ENCODE results near the gene HOXA10.

The HOXA10 gene

DNA sequence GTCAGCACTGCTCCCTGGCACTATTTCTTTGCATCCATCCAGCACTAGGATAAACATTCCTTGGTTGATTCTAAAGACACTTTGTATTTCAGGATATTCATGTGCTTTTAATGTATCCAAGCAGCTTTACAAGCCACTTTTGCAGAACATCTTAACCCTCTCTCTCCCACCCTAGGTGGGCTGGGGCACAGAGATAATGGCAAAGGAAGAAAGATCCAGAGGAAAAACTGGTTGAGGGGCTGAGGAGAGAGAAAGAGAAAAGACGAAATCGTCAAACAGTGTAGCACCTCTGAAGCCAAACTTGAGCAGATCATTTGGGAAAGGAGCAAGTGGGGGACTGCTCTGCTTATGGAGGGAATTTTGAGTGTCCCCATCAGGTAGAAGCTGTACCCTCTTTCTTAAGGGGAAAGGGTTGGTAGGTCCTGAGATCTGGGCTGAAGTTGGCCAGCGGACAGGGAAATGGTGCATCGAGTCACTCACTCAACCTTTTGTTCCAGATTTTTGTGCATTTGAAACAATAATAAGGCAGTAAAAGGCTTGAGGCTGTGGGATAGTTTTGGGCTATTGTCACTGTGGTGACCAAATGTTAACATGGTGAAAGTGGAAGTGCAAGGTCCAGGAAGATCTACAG, 30.0 kb upstream of the HOXA10 start:
- no peak for DNase-seq (ENCODE audit: low spot score)

DNA sequence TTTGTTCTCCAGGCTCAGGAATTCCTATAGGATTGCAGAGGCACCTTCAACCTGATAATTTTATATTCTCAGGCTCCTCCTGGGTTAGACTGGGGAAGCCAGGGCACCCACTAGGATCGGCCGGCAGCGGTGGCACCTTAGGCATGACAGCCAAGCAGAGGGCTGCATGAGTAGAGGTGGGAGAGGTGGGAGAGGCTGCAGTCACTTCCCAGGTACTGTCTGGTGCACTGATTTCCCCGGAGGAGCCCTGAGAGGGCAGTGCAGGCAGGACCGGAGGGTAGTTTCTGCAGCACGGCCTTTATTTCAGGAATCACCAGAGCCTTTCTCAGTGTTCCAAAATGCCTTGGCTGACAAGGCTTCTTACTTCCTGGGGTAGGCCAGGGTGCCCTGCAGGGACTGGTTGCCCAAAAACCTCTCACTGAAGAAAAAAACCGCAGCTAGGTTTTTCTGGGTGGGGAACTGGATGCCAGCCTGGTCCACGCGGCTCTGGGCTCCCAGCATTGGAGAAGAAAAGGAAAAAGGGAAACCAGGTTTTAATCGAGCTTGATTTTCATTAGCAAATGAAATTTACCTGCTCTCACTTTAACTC, 29.3 kb upstream of the HOXA10 start:
- no peak for DNase-seq (ENCODE audit: low spot score)

DNA sequence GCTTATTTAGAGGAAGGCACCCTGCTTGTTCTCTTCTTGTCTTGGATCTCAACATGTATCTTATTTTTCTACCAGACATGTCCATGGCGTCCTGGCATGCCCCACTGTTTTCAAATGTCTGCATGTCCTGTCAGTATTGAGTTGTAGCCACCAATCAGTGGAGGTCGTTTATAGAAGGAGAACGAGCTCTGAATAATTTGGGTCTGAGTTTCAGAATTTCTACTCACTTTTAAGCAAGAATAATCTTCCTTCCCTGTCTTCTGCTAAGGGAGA, 28.7 kb upstream of the HOXA10 start:
- no peak for DNase-seq (ENCODE audit: low spot score)

DNA sequence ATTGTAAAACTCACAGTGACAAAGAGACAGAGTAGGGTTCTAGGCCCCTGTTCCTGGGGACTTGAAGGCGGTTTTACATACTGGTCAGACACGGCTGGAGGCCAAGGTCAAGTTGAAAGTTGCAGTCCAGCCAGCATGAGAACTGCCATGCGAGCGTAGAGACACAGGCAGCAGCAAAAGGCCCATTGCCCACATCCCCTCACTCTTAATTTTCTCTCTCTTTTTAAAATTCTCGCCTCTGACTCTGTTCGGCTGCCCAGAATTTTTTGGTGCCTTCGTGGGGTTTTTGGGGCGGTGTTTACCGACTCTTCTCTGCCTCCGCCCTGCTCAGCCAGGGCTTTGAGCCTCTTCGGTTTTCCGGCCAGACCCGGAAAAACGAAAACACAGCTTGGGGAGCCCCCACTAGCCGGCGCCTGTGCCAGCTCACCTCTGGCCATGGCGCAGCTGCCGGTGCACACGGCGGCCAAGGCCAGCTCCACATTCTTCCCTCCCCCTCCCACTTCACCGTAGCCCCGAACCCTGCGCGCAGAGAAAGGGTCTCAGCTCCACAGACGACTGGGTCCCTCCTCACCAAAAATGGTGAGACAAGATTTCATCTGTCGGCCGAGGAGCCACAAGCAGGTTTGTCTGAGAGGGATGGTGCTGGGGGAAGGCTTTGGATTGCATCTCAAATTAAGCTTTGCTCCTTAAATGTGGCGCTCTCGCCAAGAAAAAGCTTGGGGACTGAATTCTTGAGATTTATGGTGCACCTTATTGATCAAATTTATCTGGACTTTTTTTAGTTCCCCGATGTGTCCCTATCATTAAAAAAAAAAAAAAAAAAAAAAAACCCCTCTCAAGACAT, 28.1 kb upstream of the HOXA10 start:
- no peak for DNase-seq (ENCODE audit: low spot score)

DNA sequence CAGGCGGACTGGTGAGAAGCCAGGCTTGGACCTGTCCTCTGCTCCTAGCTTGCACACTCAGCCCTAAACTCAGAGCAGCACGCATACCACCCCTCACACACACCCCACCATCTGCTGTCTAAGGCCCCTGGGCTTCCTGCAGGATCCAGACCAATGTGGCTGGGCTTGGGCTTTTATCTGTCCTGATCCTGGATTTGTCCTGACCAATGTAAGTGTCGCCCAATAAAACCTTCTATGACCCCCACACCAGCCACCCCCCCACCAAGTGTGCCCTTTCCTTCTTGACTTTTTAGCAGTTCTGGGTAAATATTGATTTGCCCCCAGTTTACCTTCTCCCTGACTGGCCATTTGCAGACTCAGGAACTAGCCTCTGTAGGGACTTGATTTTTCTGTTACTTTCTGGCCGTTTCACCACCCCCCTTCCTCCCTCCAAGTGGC, 27.5 kb upstream of the HOXA10 start:
- DNase-seq (ENCODE audit: low spot score): no peak

DNA sequence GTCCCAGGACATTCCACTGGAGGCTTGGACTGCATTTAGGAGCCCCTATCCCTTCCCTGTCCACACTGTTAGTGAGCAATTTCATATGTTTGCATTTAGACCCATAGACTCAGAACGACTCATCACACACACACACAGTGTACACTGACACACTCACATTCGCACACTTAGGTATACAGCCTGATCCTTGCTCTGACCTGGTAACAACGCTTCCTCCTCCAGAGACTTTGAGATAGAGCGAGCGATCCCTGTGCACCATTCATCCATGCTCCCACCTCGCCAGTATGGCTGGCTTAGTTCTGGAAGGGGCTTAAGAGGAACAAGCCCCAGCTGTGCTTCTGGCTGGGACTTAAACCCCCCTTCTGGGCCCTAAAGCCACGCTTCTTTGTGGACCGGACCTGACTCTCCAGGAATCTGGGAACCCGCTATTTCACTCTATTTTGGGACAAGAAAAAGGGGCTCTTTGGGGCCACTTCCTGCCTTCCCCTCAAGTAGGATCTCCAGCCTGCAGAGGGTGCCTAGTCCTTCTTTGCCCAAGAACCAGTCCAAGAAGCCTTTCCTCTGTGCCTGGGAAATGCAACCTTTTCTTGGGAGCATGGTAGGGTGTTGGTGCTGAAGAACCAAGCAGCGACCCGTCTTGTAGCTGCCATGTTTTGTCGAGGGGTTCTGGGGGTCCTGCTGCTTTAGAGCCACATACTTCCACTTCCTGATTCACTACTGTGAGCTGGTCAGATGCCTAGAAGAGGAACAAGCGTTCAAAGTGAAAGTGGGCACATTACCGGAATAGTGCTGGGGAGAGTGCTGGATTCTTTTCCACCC, 26.9 kb upstream of the HOXA10 start:
- DNase-seq (ENCODE audit: low spot score): peak; percentile 54

DNA sequence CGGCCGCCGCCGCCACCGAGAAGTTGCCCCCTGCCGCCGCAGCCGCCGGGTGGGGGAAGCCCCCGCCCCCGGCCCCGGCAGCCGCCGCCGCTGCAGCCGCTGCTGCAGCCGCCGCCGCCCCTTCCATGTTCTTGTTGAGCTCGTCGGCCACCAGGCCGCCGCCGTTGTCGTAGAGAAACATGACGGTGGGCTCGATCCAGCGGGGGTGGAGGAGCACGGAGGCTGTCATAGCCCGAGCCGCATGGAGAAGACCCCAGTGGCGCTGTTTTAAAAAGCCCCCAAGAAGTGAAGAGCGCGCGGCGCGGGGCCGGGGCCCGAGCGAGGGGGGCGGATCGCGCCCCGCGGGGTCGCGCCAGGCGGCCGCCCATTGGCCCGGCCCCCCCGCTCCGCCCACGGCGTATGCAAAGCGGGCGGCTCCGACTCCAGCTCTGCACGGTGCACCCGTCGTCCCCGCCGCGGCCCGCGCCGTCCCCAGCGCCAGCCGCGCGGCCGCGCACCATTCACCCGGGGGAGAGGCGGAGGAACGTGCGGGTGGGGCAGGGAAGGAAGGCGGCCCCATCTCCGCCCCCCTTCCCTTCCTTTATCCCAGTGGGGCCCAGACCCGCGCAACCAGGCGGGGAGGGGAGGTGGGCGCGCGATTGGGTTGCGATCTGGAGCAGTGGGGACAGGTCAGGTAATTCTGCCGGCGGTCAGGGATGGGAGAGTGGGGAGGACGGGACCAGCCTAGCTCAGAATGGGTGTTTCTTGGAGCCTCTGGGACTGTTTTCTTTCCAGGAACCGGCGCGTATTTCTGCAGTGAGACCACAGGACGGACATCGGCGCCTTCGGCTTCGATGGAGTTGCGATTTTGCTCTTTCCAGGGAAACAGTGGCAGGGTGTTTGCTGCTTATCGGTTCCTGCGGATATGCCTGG, 26.0 kb upstream of the HOXA10 start, which contains the start of gene HOXA13:
TSS of gene HOXA13 (minus strand) at position 243 of the 912 bp plus-strand sequence. CDS start at position 229, 14 bp downstream.
- peak; percentile 84 for DNase-seq (ENCODE audit: low spot score)

DNA sequence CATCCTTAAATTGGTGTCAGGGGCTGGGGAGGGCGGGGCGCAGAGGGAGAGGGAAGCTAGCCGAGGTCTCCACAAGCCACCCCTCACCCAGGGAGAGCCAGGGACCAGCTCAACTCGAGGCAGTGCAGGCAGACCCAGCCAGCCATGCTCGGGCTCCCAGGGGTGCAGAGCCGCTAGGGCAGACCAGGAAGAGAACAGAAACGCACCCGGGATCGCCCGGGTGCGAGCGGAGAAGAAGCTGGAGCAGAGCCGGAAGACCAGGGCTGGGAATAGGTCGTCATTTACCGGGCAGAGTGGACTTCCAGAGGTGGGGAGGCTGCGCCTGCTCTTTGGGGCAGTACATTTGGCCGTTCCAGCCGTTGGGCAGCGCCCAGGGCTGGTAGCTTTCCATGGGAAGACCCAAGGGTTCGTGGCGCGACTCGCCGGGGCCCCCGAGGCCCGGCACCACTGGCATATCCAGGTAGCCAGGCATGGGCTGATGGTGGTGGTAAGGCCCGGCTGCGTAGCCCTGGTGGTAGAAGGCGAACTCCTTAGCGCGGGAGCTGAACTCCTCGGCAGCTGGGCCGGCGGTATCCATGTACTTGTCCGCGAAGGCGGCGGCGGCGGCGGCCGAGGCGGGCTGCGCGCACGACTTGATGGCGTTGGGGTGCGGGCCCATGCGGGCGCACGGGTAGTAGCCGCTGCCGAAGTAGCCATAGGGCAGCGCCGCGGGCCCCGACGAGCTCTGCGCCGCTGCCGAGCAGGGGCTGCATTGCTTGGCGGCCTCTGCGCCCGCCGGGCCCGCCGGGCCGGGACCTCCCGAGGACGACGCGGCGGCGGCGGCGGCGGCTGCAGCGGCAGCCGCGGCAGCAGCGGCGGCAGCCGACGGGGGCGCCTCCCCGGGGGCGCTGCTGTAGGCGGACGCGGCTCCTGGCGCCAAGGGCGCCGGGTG, 25.0 kb upstream of the HOXA10 start:
- DNase-seq (ENCODE audit: low spot score): no peak

DNA sequence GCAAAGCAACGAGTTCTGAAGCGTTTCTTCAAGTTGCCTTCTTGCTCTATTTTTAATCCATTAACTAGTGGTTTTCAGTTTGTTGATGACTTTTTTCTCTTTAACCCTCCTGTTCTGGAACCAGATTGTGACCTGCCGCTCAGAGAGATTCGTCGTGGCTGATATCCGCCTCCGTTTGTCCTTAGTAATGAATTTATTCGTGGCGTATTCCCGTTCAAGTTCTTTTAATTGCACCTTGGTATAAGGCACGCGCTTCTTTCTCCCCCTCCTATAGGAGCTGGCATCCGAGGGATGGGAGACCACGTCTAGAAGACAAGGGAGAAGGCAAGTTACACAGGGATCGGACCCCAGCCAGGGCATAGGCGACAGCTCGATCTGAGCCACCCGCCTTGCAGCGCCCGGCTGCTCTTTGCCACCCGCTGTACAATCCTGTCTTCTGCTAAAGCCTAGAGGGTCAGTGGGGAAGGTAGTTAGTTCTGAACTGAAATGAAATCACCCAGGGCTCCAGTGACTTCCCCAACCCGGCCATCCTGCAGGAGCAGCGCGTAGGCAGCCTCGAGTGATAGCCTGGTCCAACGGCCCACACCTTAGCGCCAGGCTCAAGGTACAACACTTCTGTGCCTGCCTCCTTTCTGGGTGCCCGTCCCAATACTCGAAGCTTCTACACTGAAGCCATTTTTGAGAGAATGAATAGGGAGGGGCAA, 24.2 kb upstream of the HOXA10 start:
- DNase-seq (ENCODE audit: low spot score): no peak

DNA sequence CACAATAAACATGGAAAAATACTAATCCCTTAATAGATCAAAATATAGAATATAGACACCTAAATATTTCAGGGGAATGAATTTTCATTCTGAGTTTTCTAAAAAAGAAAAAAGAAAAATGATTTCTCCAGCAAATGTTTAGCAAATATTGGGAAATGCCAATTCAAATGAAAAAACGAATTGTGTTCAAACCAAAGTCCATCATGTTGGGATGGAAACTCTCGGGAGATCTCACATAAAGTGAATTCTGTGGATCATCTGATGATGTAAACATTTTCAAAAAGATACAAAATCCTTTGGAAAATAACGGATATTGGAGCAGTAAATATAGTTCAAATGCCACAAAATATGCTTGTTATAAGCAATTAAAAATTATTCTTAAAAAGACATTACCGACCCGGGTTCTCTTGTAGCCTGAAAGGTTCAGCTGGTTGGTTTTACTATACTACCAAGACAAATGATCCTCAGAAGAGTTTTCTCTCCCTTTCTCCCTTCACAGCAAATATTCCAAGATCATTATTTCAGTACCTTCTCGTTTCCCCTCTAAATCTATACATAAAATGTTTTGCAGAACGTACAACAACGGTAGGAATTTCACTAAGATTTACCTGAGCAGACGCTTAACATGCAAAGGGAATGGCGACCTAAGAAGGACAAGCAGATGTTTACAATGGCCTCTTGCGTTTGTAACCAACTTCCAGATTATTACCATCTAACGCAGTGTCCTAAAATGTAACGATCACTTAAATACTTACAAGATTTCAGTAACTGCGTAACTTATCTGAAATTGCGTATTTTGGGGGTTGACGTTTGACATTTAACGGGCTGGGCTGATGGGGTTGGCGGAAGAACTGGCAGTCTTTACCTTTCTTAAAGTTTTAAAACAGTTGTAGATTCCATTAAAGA, 23.3 kb upstream of the HOXA10 start:
- no peak for DNase-seq (ENCODE audit: low spot score)

DNA sequence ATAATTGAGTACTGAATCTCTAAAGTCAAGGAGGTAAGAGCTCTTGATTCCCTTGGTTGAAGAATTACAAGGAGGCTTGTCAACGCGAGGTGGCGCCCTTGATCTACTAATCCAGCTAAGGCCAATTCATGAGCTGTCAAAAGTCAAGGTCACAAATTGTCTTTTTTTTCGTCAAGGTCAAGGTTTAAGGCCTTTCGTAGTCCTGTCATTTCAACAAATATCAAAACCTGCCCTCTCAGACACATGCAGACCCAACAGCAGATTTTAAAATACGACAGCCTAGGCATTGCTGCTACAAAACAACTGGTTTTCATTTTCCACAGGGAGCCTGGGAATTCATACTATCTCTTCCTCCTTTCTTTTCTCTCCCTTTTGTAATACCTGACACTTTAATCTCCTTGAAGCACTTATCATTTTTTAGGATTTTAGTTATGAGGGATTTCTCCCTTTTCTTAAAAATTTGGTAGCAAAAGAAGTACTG, 22.2 kb upstream of the HOXA10 start:
- peak; percentile 67 for DNase-seq (ENCODE audit: low spot score)

DNA sequence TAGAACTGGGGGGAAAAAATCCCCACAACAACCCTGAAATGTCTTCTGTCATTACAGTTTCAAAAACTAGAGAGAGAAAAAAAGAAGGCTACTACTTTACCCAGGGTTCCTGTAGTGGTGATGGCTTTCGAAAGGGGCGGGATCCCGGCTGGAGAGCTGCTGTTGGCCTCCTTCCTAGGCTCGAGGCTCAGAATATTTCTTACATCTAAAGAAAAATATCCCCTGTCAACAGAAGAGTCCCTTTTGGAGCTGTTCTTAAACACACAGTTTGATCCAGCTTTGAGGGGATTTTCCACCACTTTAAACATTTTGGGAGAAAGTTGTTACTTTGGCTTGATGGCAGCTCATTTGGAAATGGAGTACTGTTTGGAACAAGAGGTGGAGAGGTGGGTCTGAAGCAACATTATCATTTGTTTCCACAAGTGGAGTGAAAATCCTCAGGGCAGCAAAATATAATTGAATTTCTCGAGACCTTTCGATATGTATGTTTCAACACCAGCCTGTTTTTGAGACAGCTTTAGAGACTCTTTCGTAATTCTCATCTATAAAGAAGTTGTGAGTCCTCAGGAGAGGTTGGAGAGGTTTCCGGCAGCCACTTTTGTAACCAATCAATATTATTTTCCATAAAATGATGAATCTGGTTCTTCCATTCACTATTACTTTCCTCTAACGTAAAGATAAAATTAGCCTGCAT, 20.7 kb upstream of the HOXA10 start:
- no peak for DNase-seq (ENCODE audit: low spot score)

DNA sequence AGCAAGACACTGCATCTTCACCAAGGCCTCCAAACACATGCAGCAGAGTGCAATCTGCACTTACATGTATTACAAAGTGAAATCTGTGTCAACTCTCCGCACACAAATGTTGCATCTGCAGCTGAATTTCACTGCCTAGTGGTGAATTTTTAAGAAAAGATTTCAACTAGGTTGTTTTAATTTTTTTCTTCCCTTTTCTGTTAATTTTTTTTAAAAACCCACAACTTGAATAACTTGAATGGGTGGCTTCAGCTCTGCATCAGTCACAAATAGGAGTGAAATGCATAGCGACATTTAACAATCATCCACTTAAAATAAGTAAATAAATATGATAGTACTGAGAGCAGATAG, 19.9 kb upstream of the HOXA10 start:
- no peak for DNase-seq (ENCODE audit: low spot score)

DNA sequence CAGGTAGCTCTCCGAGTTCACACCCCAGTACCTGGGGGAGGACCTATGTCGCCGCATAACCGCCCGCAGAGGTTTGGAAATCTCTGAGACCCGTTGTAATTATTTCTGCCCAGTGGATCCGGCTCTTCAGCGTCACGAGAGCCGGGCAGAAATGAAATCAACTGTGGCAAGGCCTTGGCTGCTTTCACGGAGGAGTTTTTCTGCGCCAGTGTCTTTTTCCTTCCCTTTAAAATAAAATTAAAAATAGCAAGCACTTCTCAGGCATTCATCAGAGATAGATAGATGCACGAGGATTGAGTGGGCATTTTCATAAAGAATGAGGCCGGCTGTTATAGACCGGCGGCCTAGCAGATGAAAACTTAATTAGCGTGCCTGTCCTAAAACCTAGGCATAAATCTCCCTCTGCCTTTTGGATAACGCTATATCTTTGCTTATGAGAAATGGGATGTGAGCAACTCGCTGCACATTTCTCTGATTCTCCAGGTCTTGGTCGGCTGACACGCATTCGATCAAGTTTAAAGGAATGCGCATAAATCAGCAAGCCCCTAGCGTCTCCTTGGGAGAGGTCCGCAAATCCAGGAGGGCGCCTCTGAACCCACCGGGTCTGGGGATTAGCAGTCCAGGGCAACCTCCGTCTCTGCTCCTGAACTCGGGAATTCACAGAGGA, 19.3 kb upstream of the HOXA10 start:
- DNase-seq (ENCODE audit: low spot score): no peak

DNA sequence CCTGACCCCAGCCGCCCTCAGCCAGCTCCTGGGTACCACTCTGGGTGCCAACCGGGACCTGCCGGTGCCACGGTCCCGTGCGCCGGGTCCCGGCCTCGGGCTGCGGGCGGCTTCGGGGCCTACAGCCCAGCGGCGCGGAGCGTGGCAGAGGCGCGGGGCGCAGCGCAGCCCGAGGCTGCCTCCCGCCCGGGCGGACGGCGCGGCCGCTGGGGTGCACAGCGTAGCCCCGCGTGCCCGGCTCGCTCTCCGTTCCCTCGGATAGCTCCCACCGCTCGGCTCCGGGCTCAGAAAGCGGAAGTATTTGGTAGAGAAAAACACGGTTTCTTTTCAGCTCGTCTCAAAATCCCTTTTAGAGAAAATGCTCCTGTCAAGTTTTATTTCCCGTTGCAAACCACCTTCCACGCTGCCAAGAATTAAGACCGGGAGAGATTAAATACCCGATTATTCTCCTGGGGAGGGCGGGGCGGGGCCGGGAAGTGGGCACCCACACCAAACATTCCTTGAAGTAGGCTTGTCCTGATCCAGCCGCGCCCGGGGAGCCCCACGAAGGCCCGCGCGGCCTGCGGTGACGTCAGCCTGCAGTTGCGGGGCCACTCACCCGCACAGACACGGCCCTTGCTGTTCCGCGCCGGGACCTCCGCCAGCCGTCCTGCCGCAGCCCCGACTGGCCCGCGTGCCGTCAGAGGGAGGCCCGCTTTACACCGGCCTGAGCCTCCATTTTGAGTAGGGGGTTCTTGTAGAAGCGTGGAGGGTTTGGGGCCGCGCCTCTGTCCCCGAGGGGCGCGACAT, 18.6 kb upstream of the HOXA10 start:
- DNase-seq (ENCODE audit: low spot score): peak; percentile 62

DNA sequence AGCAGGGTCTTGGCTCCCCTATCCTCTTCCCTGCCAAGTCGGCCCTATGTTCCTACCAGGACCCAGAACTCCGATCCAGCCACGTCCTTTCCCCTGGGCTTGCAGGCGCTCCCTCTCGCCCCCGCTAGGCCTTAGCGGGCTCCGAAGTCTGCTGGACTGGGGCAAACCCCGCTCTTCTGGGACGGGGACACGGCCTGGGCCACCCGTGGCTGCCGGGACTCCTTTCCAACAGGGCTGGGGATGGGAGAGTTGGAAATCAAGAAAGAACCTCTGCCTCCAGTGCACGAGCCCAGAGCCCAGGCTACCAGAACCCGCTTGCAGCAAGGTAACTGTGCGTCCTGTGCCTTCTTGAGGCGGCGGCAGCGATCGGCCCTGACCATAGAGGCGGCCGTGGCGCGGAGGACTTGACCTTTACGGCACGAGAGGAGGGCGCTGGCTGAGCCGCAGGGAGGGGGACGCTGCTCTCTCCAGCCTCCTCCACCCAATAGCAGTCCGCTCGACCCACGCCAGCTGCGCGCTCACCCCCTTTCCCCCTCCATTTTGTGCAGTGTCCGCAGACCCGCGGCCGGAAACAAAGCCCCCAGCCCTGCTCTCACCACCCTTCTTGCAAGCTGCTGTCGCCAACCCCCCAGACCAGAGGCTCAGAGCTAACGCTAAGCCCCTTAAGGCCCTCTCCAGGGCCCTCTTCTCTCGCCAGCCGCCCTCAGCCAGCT, 17.9 kb upstream of the HOXA10 start:
- DNase-seq (ENCODE audit: low spot score): no peak
